Measurements from ENCODE around the gene C1QTNF8. TPM values are rescaled to one million over a fixed set of nuclear protein-coding genes. Genes with fewer than 3 reads are reported as not detected.

C1QTNF8 gene
- total and polyA plus RNA-seq, 2 of the 13 experiments (the other 11 are each of a cell fraction or from before 2014, with no cell fraction given) = 0.09 TPM; not detected in 1

DNA sequence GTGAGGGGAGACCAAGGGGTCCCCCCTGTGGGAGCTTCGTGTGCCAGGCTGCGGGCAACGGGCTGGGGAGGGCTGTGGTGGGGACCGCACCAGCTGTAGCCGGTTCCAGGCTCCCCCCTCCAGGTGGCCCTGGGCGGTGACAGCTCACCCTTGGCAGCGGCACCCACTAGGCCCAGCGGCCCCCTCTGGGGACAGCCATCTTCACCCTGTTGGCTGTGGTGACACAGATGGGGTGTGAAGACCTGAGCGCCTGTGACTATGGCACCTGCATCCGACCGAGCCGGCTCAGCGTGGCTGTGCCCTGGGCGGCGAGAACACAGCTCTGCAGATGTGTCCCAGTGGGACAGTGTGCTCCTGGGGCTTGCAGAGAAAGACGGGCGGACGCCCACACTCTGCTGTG lies 1.1 kb upstream of the C1QTNF8 start:
- no peak overlapping the region for H3K27ac ChIP-seq (ENCODE audit: extremely low read length, insufficient read depth, low read length)
- TF ChIP-seq ZNF629 (CRISPR knock-in tag; conservative IDR thresholded peaks at IDR 0.05) (peak; percentile 38; the same call in 1 of the 2 replicates), TARDBP (CRISPR knock-in tag; IDR thresholded peaks at IDR 0.05) (no peak)
- H3K4me1 ChIP-seq (ENCODE audit: insufficient read depth, low read length) = no peaks in the 10 kb centered on the region
- ChIA-PET CTCF (ENCODE audit: low intra/inter-chr PET ratio, low total read pairs) (no interaction called here), POLR2A (interaction anchor here (1.0 kb wide), 1 partner anchor 14 kb away, joined by 4 read pairs; no protein-coding TSS in a partner anchor)
- no peak overlapping the region for H3K4me3 ChIP-seq (replicated peaks in 1 of 3; ENCODE audit: insufficient read depth in 1 of 3, low read depth in 2 of 3, low read length in 3 of 3)
- H2AFZ ChIP-seq (ENCODE audit: low read length) = no peak overlapping the region
- H3K36me3 ChIP-seq (replicated peaks in 1 of 2; ENCODE audit: control insufficient read depth in 1 of 2, insufficient read depth in 2 of 2, low read length in 2 of 2) = no peaks in the 10 kb centered on the region
- H3K27me3 ChIP-seq (ENCODE audit: control insufficient read depth in 1 of 2, insufficient read depth in 2 of 2, low read length in 2 of 2) = peaks cover 28 to 66% of the 10 kb centered on the region in 2 experiments
- H4K20me1 ChIP-seq (ENCODE audit: insufficient read depth, low read length) = no peaks in the 10 kb centered on the region
- H3K9ac ChIP-seq (ENCODE audit: insufficient read depth, low read depth, low read length) = no peak overlapping the region
- no peak overlapping the region for H3K4me2 ChIP-seq (ENCODE audit: low read depth, low read length)
- FAIRE-seq (no peak), ATAC-seq (no peak), DNase-seq (ENCODE audit: low spot score) (no peak)
- in situ Hi-C loops (cut with HindIII; ENCODE audit: extremely low pct_ligation_motif_present, low pct_unique_long_range_greater_than_20kb) = no loop called here
- no TSS peak for BruUV-seq (replicated peaks)
- no CpG with 5 or more reads among the region's 18 CpGs for WGBS (ENCODE audit: low lambda C conversion rate)
- no peaks in the 10 kb centered on the region for H3K79me2 ChIP-seq (ENCODE audit: insufficient read depth, low read length)
- H3K9me3 ChIP-seq (ENCODE audit: low read length) = no peaks in the 10 kb centered on the region
- intact Hi-C loops (cut with micrococcal nuclease; ENCODE audit: unreplicated experiment) = no loop called here

DNA sequence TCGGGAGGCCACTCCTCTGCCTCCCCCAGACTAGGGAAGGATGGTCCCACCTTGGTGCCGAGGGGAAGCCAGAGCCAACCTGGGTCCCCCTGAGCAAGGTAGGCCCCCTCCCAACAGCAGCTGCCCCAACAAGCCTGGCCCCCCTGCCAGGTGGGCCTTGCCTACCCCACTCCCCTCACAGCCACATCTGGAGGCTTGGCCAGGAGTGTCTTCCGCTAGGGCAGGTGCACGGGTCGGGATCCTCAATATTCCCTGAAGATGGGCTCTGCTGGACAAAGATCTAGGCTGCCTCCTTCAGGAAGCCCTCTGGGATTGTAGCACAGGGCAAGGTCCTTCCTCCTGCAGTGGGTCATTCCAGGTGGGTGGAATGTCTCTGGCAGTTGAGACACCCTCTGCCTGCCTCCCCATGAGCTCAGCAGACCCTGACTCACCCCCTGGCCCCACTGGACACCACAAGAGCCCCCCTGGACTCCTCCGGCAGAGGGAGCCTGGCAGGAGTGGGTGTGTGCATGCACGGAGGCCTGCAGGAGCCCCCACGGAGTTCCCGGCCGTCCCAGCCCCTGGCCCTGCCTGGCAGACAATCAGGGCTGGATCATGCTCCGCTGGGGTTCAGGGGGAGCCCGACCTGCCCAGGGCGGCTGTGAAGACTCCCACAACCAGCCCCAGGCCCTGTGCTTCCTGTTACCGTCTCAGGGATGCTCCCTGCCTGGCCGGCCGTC lies 435 bp downstream of the C1QTNF8 start:
- Histone ChIP-seq H3K27me3 (ENCODE audit: control insufficient read depth in 1 of 2, insufficient read depth in 2 of 2, low read length in 2 of 2) (peaks cover 19 to 58% of the 10 kb centered on the region in 2 experiments), H3K9me3 (ENCODE audit: low read length) (no peaks in the 10 kb centered on the region), H2AFZ (ENCODE audit: low read length) (no peak overlapping the region), H3K4me3 (replicated peaks in 1 of 3; ENCODE audit: insufficient read depth in 1 of 3, low read depth in 2 of 3, low read length in 3 of 3) (no peak overlapping the region), H3K27ac (ENCODE audit: extremely low read length, insufficient read depth, low read length) (no peak overlapping the region), H3K9ac (ENCODE audit: insufficient read depth, low read depth, low read length) (no peak overlapping the region), H3K4me1 (ENCODE audit: insufficient read depth, low read length) (peaks cover 12% of the 10 kb centered on the region), H3K79me2 (ENCODE audit: insufficient read depth, low read length) (no peaks in the 10 kb centered on the region), H4K20me1 (ENCODE audit: insufficient read depth, low read length) (no peaks in the 10 kb centered on the region), H3K4me2 (ENCODE audit: low read depth, low read length) (no peak overlapping the region), H3K36me3 (replicated peaks in 1 of 2; ENCODE audit: control insufficient read depth in 1 of 2, insufficient read depth in 2 of 2, low read length in 2 of 2) (no peaks in the 10 kb centered on the region)
- in situ Hi-C loops (cut with HindIII; ENCODE audit: extremely low pct_ligation_motif_present, low pct_unique_long_range_greater_than_20kb) = no loop called here
- DNase-seq (ENCODE audit: low spot score) (no peak), FAIRE-seq (no peak), ATAC-seq (no peak)
- ChIA-PET CTCF (ENCODE audit: low intra/inter-chr PET ratio, low total read pairs) (no interaction called here), POLR2A (no interaction called here)
- TF ChIP-seq, protein P1, sequence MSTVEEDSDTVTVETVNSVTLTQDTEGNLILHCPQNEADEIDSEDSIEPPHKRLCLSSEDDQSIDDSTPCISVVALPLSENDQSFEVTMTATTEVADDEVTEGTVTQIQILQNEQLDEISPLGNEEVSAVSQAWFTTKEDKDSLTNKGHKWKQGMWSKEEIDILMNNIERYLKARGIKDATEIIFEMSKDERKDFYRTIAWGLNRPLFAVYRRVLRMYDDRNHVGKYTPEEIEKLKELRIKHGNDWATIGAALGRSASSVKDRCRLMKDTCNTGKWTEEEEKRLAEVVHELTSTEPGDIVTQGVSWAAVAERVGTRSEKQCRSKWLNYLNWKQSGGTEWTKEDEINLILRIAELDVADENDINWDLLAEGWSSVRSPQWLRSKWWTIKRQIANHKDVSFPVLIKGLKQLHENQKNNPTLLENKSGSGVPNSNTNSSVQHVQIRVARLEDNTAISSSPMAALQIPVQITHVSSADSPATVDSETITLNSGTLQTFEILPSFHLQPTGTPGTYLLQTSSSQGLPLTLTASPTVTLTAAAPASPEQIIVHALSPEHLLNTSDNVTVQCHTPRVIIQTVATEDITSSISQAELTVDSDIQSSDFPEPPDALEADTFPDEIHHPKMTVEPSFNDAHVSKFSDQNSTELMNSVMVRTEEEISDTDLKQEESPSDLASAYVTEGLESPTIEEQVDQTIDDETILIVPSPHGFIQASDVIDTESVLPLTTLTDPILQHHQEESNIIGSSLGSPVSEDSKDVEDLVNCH (CRISPR knock-in tag; IDR thresholded peaks at IDR 0.05) = no peak
- TF ChIP-seq, protein P2, sequence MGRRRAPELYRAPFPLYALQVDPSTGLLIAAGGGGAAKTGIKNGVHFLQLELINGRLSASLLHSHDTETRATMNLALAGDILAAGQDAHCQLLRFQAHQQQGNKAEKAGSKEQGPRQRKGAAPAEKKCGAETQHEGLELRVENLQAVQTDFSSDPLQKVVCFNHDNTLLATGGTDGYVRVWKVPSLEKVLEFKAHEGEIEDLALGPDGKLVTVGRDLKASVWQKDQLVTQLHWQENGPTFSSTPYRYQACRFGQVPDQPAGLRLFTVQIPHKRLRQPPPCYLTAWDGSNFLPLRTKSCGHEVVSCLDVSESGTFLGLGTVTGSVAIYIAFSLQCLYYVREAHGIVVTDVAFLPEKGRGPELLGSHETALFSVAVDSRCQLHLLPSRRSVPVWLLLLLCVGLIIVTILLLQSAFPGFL (CRISPR knock-in tag; IDR thresholded peaks at IDR 0.05) = no peak
- TF ChIP-seq STAG1 (CRISPR knock-in tag; IDR thresholded peaks at IDR 0.05) = 0 out of 2 replicates have a peak, but pooled peaks have one; percentile 7
- TF ChIP-seq, protein P3, sequence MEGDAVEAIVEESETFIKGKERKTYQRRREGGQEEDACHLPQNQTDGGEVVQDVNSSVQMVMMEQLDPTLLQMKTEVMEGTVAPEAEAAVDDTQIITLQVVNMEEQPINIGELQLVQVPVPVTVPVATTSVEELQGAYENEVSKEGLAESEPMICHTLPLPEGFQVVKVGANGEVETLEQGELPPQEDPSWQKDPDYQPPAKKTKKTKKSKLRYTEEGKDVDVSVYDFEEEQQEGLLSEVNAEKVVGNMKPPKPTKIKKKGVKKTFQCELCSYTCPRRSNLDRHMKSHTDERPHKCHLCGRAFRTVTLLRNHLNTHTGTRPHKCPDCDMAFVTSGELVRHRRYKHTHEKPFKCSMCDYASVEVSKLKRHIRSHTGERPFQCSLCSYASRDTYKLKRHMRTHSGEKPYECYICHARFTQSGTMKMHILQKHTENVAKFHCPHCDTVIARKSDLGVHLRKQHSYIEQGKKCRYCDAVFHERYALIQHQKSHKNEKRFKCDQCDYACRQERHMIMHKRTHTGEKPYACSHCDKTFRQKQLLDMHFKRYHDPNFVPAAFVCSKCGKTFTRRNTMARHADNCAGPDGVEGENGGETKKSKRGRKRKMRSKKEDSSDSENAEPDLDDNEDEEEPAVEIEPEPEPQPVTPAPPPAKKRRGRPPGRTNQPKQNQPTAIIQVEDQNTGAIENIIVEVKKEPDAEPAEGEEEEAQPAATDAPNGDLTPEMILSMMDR (CRISPR knock-in tag; IDR thresholded peaks at IDR 0.05) = peak; percentile 34
- TF ChIP-seq ZFP36 (IDR thresholded peaks at IDR 0.05; ENCODE audit: borderline replicate concordance, low read depth, low read length, partially characterized antibody) = peak; percentile 71
- TF ChIP-seq NFIB (CRISPR knock-in tag; IDR thresholded peaks at IDR 0.05; ENCODE audit: borderline replicate concordance) = no peak
- TF ChIP-seq, protein P4, sequence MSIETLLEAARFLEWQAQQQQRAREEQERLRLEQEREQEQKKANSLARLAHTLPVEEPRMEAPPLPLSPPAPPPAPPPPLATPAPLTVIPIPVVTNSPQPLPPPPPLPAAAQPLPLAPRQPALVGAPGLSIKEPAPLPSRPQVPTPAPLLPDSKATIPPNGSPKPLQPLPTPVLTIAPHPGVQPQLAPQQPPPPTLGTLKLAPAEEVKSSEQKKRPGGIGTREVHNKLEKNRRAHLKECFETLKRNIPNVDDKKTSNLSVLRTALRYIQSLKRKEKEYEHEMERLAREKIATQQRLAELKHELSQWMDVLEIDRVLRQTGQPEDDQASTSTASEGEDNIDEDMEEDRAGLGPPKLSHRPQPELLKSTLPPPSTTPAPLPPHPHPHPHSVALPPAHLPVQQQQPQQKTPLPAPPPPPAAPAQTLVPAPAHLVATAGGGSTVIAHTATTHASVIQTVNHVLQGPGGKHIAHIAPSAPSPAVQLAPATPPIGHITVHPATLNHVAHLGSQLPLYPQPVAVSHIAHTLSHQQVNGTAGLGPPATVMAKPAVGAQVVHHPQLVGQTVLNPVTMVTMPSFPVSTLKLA (IDR thresholded peaks at IDR 0.05) = no peak
- TF ChIP-seq ZZZ3 (CRISPR knock-in tag; IDR thresholded peaks at IDR 0.05; ENCODE audit: borderline replicate concordance) = no peak
- intact Hi-C loops (cut with micrococcal nuclease; ENCODE audit: unreplicated experiment) = no loop called here
- 0% methylated on average over 3 of the region's 16 CpGs for WGBS (ENCODE audit: low lambda C conversion rate)
- BruUV-seq (replicated peaks) = no TSS peak
